Measurements from ENCODE around the gene ADAD1.
A peak's percentile ranks its signal among the peaks of the same experiment; 100 is the strongest.
"Not testable (repeated sequence)": the region's sequence is repeated elsewhere in the genome, so short reads cannot be mapped to it uniquely, and the experiment has no call there.

ADAD1 gene

DNA sequence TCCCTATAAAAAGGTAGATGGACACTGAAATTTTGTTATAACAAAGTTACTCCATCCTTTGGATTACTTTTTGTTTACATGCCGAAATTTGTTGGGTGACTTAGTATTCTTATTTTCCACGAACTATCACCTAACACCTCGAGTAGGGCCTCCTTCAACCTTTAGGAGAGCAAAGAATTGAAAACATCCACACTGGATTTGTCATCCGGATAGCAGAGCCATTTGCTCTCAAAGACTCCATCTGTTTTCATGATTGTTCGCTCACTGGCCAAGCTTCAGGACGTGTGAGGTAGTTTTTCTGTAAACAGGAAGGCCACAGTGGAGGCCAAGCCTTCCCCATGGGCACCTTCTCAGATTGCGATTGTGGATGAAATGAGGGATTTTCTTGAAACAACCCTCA, at the start of gene ADAD1:
ADAD1 (plus strand) TSS at position 301 of the 400 bp plus-strand sequence. CDS start 1,059 bp downstream, outside the sequence.
- no peak for DNase-seq (ENCODE audit: low read depth in 2 of 2)

DNA sequence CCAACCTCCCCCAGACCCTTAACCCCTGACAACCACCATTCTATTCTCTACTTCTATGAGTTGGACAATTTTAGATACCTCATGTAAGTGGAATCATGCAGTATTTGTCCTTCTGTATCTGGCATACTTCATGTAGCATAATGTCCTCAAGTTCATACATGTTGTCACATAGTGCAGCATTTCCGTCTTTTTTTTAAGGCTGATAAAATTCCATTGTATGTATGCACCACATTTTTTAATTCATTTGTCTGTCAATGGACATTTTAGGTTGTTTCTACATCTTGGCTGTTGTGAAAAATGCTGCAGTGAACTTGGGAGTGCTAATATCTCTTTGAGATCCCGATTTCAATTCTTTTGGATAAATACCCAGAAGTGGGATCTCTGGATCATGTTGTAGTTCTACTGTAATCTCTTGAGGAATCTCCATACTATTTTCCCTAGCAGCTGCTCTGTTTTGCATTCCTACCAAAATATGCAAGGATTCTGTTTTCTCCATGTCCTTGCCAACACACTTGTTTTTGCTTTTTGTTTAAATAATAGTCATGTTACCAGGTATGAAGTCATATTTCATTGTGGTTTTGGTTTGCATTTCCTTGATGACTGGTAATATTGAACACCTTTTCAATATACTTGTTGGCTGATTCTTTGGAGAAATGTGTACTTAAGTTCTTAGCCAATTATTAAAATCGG, 48.8 kb upstream of the ADAD1 start:
- no peak for DNase-seq (ENCODE audit: low read depth in 2 of 2)

DNA sequence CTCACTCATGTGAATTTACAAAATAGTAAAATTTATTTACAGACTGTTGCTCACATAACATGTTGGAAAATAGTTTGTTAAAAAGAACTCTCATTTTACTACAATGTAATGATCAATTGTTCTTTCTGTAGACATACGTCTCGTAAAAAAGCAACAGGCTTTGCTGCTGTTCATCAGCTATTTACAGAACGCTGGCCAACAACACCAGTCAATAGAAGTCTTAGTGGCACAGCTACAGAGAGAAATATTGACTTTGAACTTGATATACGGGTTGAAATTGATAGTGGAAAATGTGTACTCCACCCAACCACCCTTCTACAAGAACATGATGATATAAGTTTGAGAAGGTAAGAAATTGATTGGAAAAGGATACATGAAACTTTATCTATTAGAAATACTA, 47.6 kb upstream of the ADAD1 start:
- DNase-seq (ENCODE audit: low read depth in 2 of 2) = no peak

DNA sequence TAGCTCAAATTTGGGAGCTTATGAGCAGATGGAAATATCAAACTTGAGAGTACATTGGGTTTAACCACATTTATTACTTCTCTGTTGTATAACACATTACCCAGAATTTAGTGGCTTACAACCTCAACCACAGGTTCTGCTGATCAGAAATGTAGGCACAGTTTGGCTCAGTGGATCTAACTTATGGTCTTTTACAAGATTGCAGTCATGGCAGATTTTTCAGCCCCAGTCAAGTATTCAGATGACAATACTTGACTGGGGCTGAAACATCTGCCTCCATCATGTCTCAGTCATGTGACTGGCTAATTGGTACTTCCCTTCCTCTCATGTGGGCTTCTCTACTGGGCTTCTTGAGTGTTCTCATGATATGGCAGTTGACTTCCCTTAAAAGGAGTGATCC, 44.0 kb upstream of the ADAD1 start:
- DNase-seq (ENCODE audit: low read depth in 2 of 2) = no peak

DNA sequence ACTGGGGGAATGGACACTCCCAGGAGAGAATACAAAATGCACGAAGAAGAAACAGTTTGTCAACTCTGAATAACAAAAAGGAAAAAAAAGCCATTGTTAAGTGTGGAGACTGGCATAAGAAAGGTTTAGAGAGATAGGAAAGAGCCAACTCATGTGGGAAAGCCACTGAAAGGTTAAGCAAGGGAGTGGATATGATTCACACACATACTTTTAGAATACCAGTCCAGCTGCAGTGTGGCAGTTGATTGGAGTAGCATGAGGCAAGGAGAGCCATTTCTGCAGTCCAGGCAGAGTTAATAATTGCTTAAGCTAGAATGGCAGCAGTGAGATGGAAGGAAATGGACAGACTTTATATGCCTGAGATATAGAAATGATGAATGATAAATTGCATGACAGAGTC, 36.9 kb upstream of the ADAD1 start:
- DNase-seq (ENCODE audit: low read depth in 2 of 2) = no peak

DNA sequence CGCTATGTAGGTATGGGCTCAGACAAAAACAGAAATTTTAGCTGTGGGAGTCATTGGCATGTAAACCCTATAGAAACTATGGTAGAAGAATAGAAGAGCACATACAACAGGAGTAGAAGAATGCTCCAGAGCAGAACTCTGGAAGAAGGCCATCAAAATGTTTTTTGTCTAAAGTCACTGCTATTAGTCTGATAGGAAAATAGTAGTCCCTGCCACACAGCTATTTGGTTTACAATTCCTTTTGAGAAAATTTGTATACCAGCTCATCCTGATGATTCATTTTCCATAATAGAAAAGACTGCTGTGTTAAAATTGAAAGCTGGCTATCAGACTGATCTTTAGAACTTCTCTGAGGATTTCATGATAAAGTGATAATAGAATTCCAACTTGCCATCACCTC, 32.8 kb upstream of the ADAD1 start:
- DNase-seq (ENCODE audit: low read depth in 2 of 2) = no peak

DNA sequence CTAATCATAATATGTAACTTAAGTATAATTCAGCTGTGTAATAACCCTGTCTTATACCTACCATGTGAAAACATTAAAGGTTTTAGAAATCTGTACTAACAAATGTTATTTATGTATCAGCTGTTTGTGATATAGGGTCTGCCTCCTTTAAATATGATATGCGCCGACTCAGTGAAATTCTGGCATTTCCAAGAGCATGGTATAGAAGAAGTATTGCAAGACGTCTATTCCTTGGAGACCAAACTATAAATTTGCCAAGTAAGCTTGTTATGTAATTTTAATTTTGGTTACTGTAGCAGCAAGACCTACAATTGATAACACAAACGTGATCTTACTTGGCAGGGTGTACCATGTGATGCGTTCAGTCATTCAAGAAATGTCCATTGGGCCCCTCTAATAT, 32.3 kb upstream of the ADAD1 start:
- no peak for DNase-seq (ENCODE audit: low read depth in 2 of 2)

DNA sequence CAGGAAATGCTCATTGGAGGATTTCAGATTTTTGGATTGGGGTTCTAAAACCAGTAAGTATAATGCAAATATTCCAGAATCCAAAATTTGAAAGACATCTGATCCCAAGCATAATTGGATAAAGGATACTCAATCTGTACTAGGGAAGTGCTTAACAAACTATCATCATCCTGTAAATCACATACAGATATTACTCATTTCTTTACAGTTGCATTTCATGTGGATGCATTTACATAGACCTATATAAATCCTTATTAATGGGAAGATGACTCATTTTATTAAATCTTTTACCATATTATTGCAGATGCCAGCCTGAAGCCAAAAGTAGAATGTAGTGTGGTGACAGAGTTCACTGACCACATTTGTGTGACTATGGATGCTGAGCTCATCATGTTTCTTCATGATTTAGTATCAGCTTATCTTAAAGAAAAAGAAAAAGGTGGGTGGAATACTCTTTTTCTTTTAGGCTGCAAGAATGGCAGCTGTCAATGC, 22.4 kb upstream of the ADAD1 start:
- no peak for DNase-seq (ENCODE audit: low read depth in 2 of 2)

DNA sequence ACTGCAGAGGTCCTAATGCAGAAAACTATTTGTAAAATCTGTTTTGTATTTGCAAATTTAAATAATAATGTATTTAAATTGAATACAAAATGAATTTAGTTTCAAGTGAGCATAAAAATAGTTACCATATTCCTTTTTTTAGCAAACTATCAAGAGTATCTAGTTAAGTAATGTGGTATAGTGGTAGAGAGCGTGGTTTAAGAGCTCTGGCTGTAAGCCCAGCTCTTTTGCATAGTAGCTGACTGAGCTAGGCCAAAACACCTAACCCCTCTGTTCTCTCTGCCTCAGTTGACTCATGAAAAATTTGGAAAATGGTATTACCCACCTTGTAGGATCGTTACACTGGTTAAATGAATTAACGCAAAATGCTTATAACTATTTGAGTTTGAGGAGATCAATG, 18.1 kb upstream of the ADAD1 start:
- no peak for DNase-seq (ENCODE audit: low read depth in 2 of 2)

DNA sequence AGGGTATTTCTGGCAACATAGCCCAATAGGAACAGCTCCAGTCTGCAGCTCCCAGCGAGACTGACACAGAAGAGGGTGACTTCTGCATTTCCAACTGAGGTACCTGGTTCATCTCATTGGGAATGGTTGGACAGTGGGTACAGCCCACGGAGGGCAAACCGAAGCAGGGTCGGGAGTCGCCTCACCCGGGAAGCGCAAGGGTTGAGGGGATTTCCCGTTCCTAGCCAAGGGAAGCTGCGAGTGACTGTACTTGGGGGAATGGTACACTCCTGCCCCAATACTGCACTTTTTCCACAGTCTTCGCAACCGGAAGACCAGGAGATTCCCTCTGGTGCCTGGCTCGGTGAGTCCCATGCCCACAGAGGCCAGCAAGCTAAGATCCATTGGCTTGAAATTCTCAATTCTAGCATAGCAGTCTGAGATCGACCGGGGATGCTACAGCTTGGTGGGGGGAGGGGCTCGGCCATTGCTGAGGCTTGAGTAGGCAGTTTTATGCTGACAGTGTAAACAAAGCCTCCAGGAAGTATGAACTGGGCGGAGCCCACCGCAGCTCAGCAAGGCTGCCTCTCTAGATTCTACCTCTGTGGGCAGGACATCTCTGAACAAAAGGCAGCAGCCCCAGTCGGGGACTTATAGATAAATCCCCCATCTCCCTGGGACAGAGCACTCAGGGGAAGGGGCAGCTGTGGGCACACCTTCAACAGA, 14.0 kb upstream of the ADAD1 start:
- no peak for DNase-seq (ENCODE audit: low read depth in 2 of 2)

DNA sequence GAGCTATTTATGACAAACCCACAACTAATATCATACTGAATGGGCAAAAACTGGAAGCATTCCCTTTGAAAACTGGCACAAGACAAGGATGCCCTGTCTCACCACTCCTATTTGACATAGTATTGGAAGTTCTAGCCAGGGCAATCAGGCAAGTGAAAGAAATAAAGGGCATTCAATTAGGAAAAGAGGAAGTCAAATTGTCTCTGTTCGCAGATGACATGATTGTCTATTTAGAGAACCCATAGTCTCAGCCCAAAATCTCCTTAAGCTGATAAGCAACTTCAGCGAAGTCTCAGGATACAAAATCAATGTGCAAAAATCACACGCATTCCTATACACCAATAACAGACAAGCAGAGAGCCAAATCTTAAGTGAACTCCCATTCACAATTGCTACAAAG, 10.0 kb upstream of the ADAD1 start:
- not testable (repeated sequence) for DNase-seq (ENCODE audit: low read depth in 2 of 2)

DNA sequence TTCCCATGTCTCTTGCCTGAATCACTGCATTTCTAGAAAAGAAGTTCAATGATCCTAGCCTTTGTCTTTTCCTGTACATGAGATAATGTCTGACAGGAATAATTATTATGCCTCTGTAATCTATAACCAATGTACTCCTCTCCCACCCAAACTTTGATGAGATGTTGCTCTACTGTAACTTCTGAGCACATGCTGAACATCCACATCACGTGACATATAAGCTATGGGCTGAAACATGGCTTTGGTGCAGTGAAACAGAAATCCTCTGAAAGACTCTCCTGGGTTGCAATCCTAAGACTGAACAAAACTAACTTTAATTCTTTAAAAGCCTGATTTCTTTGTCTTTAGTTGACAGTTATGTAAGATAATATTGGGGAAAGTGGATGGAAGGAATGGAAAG, 1.5 kb upstream of the ADAD1 start:
- no peak for DNase-seq (ENCODE audit: low read depth in 2 of 2)

DNA sequence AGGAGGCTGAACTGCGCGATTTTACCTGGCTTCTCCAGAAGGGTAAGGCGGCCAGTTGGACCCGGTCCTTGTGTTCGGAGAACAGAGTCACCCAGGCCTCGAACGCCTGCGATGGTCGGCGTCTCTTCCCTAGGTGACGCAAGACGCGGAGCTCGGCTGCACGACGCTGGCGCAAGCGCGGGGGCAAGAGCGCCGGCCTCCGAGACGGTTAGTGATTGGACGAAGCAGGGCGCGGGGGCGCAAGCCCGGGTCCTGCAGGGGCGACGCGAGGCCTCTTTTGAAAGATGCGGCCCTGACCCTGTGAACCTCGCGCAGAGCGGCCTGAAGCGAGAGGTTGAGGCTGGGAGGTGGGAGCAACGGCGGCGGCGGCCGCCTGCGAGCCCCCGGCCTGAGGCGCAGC, 428 bp downstream of the ADAD1 start:
- DNase-seq (ENCODE audit: low read depth in 2 of 2) = no peak

DNA sequence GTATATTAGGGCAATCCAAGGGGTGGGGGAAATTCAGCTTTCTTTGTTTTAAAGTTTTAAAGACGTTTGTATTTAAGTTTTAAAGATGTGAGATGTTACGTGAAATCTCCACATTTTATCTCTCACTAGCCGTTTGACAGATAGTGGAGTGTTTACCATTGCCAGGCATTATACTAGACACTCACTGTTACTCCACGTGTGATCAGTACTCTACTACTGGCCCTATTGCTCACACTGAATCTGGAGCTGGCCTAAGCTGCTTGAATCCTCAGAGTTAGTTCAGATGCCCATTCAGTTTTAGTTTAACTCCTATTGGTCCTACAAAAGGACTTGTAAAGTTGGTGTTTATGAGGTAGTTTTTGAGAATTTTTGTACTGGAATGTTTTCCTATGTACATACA, 4.5 kb downstream of the ADAD1 start:
- DNase-seq (ENCODE audit: low read depth in 2 of 2) = no peak

DNA sequence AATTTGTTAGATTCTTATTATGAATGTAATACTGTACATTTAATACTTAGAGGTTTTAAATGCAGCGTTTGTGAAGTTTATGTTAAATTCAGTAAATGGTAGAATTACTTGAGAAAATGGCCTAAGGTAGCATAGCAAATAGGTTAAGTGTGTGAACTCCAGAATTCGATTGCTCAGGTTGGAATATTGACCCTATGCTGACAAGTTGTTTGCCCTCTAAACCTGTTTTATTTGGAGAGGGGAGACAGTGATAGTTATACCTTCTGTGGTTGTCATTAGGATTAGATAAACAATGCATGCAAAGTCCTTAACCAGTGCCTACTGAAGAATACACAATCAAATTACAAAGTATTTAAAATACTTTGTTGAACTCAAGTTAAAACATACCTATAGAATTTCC, 5.4 kb downstream of the ADAD1 start:
- no peak for DNase-seq (ENCODE audit: low read depth in 2 of 2)

DNA sequence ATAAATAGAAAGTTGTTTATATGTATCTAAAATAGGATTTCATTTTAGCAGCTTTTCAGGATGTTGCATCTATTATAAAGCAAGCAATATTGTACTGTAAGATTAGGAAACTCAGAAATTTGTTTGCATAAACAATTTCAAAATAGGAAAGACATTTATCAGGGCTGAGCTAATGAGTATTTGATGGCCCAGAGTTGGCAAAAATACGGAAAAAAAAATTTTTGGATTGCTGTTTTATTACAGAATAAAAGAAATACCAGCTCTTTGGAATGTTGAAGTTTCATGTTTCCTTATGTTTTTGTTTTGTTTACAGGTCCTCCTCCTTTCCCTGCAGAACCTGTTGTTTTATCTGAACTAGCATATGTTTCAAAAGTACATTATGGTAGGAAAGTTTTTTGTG, 14.5 kb downstream of the ADAD1 start:
- no peak for DNase-seq (ENCODE audit: low read depth in 2 of 2)

DNA sequence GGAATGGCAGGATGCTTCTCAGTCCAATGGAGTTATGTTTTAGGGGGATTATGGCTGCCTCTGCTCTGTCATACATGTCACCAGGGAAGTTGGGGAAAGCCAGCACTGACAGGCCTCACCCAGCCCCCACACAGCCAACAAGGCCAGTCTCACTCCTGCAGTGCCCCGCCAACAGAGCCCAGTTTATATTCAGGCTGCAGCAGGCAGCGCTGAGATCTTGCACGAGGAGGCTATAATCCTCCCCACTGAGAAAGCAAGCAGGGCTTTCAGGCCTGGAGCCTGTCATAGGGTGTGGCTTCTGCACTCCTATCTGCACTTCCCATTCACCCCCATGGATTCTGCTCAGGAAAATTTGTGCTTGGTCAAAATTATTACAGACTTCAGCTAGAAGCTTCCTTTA, 25.1 kb downstream of the ADAD1 start:
- DNase-seq (ENCODE audit: low read depth in 2 of 2) = no peak

DNA sequence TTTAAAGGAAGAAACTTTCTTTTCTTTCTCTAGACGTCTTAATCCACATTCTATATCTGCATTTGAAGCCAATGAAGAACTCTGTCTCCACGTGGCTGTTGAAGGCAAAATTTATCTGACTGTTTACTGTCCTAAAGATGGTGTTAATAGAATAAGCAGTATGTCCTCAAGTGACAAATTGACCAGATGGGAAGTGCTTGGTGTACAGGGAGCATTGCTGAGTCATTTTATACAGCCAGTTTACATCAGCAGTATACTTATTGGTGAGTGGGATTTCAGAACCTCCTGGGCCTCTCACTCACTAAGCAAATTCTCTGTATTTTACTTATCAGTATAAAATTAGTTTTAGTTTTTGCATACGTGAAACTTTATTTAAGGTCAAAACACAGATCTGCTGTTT, 33.7 kb downstream of the ADAD1 start:
- DNase-seq (ENCODE audit: low read depth in 2 of 2) = no peak

DNA sequence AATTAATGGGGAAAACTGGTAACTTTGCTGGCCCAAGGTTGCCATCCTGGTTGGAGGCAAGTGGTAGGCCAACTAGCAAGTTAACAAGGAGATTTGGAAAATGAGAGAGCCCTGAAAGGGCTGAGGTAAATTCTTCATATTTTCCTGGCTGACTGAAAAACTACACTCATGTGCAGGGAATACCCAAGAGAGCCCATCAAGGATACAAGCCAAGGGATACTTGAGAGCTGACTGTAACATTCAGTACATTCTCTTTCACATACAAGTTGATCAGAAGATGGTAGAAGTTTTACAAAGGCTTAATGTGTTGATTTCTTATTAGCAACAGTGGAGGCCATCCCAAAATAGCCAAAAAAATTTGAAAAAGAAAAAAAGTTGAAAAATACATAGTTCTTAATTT, 44.4 kb downstream of the ADAD1 start:
- DNase-seq (ENCODE audit: low read depth in 2 of 2) = no peak

DNA sequence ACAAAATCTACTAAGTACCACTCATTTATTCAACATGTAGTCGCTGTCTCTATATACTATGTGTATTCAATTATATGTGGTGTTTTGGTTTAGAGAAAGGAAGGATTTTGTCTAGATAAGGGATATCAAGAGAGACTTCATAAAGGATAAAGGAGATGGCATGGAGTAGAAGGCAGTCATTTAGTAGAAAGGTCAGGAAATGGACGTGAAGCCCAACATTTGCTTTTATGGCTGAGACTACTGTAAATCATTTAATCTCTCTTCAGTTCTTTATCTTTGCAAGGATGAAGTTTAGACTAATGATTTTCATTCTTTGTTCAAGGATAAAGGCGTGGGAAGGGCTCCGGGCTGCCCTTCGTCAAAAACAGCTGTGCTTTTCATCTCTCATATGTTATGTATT, 52.5 kb downstream of the ADAD1 start:
- DNase-seq (ENCODE audit: low read depth in 2 of 2) = no peak

DNA sequence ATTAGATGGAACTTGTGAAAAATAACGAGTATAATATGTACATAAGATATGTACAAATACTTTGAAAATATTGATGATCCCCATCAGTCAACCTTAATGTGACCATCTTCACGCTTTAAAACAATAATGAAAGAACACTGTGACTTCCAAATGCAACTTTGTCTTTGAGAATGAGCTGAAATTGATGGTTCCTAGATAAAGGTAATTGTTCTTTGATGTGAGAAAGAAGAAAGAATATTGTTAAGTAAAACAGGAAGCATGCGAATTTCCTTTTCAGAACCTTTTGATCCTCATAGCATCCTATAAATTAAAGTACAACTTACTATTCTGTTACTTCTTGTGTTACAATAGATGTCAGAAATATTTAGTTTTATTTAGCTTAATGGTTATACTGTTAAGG, 55.5 kb downstream of the ADAD1 start:
- DNase-seq (ENCODE audit: low read depth in 2 of 2) = no peak

DNA sequence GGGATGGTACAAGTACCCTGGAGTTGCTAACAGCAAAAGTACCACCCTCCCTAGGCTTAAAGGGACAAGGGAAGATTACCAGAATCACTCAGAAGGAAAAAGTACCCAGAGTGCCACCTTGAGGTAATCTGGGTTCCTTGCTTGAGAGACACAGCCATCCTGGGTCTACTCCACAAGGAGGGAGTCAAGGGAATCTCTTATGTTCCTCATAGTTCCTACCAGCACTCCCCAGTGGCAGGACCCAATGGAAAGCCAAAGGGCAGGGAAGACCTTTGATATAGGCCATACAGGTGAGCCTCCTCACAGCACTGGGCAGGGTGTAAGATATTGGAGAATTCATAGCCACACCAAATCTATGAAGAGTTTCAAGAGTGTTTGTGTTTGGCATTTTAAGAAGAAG, 72.0 kb downstream of the ADAD1 start:
- DNase-seq (ENCODE audit: low read depth in 2 of 2) = peak in 1 of 2 donors; percentile 9

DNA sequence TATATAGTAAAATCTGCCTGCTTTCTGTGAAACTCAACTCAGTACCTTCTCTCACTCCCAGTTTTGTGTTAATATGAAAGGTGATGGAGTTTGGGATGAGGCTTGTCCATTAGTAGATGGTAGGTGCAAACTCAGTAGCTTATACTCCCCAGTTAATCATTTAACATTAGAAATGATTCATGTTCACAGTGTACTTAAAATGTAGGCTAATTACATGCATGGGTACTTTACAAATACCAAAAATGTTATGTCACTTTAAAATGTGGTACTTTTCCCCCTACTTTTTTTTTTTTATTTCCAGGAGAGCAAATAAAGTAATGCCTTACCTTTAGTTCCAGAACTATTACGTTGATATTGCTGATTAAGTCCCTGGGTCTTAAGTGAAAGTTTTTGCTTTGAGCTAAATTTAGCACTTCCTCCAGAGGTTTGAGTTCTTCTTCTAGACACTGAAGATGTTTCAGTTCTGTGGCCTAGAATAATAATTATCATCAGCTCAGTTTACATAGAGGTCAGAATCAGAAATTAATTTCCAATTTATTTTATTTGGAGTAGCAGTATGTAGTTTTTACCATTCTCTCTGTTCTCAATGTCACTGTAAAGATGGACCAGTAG, 74.7 kb downstream of the ADAD1 start:
- DNase-seq (ENCODE audit: low read depth in 2 of 2) = no peak

Measured in activated CD8-positive, alpha-beta memory T cell treated with anti-CD3 and anti-CD28 coated beads for 4 hours (primary cell).